Femur (tissue), 1 donor: ENCODE data around the gene C4BPB.
"Not testable (repeated sequence)": the region's sequence is repeated elsewhere in the genome, so short reads cannot be mapped to it uniquely, and the experiment has no call there.

Experiments used
- DNase-seq: peaks from one replicate; pipeline ENCODE4 v3.0.0-alpha.2; 2017

C4BPB gene, protein sequence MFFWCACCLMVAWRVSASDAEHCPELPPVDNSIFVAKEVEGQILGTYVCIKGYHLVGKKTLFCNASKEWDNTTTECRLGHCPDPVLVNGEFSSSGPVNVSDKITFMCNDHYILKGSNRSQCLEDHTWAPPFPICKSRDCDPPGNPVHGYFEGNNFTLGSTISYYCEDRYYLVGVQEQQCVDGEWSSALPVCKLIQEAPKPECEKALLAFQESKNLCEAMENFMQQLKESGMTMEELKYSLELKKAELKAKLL

DNA sequence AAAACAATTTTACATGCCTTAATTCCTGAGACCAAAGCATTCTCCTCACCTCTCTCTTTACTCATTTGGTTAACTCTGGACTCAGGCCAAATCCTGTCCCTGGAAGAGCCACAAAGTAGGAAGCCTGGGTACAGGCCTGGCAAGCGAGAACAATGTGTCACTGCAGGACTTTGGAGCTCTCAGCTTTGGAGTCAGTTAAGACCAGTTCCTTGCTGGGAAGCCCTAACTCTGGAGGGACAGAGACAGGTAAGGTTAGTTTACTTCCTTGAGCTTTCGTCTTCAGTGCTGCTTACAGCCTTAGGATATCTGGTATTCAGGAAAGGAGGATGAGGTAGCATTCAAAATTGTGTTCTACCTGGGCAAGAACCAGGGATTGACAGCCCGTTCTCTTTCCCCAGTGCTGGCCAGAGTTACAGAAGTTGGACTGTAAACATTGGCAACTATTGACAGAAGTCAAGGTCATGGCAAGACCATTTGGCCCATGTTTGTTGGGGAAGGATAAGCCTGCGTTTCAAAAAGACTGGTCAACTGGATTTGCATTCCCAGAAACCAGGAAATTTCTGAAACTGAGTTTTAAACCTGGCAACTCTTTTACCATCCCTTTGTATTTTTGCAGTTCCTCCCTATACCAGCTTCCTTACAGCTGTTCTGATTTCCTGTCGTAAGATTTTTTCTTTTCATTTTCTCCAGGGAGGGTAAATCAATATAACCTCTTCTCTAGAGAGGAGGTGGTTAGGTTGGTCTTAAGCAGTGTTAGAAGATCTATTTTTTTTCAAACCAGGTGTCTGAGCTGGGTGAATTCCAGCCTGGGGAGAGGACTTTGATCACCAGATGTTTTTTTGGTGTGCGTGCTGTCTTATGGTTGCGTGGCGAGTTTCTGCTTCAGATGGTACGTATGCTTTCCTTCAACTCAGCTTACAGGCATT, at the start of gene C4BPB:
Gene C4BPB (plus strand): TSS at position 160 of the 926 bp plus-strand sequence. CDS start 672 bp downstream, at position 832.
- no peak for DNase-seq

DNA sequence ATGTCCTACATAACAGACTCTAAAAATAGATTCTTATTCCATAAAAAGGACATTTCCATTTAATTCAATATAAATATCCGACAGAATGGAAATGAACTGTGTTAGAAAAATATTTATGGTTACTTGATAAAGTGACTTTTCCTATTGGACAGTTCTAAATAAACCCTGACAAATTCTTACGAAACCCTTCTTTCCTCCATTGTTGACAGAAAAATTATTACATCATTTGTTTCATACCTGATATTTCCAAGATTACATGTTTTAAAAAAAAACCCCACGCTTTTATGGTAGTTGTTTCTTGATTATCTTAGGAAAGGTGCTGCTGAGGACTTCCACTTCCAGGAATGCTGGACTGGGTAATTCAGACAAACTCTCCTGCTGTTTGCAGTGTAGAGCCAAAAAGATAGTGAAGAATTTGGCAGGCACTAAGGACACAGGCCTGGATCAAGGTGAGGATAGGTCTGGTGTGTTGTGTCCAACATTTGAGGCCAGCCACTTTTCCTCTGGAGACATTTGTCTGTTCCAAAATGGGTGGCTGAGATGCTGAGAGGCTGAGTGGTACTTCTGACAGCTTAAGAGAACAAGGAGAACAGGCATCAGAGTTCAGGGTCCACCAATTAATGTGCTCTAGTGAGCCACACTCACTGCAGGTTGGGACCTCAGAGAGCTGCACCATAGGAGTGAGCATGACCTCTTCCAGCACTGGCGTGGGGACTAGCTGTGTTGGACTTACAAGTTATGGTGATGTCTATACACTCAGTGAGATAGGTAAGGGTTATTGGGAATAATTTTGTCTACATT, 49.1 kb upstream of the C4BPB start:
- no peak for DNase-seq

DNA sequence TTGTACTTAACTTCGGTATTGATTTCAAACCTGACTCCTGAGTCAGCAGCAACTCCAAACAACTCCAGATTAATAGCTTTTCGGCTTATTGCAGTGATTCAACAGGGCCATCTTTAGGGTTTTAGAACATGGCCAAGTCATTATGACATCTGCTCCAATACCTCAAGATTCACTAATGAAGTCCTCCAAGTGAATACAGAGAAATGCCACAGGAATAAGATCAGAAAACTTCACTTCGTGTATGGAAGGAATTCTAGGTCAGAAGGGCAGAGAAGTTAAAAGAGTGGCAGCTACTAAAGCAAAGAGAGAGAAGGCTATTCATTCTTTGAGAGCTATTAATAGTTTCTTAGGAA, 48.5 kb upstream of the C4BPB start:
- DNase-seq: no peak

DNA sequence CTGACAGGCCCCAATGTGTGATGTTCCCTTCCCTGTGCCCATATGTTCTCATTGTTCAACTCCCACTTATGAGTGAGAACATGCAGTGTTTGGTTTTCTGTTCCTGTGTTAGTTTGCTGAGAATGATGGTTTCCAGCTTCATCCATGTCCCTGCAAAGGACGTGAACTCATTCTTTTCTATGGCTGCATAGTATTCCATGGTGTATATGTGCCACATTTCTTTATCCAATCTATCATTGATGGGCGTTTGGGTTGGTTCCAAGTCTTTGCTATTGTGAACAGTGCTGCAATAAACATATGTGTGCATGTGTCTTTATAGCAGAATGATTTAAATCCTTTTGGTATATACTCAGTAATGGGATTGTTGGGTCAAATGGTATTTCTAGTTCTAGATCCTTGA, 47.3 kb upstream of the C4BPB start:
- DNase-seq: not testable (repeated sequence)

DNA sequence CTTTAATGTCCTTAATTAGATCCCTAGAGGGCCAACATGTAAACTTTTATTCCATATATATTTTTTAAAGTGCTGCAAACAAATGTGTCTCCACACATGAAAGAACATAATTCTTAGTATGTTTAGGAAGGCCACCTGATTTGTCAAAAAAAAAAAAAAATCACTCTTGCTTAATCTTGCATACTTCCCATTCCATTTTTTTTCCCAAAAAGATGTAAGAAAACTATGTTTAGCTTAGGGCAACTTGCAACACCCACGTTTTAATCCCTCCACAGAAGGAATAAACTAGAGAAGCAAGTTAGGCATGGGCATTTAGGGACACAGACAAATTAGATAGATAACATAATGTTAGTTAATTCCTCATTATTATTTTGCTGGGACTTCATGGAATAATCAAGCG, 43.2 kb upstream of the C4BPB start:
- DNase-seq: no peak

DNA sequence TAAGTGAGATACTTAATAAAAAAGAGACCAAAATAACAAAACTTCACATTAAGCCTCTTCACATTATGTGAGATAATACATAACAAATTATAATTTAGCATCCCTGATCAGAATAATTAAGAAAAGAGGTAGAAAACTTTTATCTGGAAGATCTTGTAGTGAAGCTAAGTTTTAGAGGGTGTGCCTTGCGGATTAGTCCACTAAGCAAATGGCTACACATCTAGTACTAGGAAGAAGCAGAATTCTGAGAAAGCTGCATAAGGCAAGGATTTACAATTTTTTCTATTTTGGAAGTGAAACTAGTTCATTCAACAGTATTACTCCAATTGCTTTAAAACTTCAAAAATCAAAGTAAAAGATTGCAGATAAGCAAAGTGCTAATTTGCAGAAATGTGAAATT, 41.2 kb upstream of the C4BPB start:
- no peak for DNase-seq

DNA sequence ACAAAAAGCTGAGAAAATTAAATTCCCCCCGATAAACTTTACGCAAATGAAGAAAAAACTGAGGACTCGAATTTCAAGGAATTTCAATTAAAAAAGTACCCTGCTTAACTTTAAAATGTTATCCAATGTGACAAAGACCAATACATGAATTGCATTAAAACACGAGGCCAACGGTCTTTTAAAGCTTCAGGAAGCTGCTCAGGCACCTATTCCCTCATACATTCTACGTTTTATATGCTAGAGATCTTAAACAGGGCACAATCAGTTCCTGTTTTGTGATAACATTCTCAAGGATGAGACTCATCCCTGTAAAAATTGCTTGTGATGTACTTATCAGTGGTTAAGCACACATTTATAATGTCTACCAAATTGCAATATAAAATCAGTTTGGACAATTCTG, 40.6 kb upstream of the C4BPB start:
- DNase-seq: no peak

DNA sequence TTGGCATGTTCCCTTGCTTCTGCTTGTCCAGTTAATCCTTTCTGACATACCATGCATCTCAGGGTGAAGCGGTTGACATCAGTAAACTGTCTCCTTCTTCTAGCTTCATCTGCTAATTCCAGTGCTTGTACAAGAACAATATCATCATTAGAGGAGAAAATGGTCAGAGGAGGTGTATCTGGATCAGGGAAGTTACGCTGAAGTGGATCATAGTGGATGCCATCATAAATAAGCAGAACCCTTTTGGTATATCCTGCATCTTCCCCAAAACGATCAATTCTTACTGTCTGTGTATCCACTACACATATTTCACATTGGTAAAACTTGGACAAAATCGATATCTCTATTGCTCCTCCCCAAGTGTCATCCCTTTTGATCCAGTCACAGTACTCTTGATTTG, 39.6 kb upstream of the C4BPB start:
- no peak for DNase-seq

DNA sequence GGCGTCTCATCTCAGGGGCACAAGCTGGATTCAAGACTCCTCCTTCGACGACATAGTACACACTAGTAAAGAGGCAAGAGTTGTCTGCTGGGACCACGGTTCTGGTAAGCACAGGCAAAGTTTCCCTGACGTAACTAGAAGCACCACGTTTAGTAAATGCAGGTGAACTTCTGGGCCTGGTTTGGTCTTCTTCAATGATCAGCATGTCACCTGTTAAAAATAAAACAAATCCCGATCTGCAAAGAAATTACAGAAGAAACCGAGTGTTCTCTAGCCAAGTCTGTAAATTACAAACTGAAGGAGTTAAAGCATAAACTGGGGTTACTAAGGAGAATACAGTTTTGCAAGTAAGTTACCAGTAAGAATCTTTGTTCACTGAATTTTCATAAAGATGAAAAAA, 39.1 kb upstream of the C4BPB start:
- DNase-seq: no peak

DNA sequence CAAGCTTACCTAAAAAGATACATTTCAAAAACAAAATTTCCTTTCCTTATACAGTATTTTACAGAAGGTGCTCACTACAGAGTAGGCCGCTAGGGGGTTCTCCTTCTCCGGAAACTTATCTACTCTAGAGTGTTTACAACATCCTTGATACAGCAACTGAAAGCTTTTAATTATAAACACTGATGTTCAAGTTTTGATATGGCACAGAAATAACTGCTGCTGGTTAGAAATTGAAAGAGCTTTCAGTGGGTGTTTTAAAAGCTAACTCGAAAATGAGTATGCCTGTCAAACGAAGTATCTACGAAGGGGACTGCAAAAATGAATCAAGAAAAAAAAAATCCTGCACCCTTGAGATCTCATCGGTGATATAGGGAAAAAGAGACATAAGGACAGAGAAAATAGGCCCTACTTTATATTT, 38.7 kb upstream of the C4BPB start:
- DNase-seq: peak; percentile 51

DNA sequence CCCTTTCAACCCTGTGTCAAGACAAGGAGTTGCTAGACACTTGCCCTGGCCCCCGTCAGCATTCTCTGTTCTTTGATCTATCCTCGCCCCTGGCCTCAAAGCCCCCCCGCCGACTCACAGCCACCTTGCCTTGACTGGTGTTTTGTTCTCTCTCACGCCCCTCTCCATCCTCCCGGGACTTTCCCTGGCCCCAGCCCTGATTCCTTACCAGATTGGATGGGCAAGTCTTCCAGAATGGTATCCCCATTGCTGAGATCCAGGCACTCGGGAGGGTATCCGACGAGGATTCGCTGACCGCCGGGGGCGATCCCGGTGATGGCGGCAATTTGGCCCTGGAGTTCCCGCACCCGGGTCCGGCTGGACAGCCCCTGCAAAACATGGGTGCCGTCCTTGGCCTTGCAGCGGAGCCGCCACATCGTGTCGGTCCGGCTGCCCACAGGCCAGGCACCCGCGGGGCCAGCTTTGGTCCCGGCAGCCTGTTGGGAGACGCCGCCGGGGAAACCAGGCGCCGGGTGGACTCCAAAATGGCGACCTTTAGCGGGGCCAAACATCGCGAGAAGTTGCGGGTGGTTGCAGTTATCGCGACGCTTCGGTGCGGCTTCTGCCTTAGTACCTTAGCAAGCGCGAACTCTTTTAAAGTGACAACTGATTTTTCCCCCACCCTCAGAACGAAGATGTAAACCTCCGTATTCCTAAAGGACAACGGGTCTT, 38.0 kb upstream of the C4BPB start:
- peak; percentile 95 for DNase-seq

DNA sequence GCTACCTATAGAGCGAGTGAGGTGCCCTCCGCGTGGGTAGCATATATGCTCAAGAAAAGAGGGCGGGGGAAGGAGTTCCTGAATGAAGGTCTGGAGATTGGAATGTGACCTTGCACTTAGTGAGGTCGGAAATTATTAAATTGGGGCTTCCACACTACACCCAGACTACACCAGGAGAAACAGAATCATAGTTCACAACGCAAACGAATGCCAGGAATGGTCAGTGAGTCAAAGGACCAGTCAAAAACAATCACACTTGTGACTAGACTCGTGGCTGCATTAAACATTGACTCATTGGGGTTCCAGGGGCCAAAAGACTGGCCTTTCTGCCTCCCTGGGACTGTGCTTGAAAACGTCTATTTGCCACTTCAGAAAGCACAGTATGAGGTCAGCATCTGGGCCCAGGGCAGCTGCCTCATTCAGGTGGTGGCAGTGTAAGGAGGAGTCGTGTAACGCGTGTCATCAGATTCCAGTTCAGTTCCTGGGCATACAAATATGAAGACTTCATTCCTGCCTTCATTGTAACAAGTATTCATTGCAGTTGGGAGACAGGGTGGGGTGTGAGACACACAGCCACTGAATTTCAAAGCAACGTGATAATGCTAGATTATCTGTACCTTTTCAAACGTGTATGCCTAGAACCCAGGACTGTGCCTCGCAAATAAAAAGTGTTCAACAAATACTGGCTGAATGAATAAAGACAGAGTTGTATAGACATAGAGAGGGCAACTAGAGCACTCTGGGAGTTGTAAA, 37.3 kb upstream of the C4BPB start, which contains the start of gene YOD1:
Gene YOD1 (minus strand): TSS at position 18 of the 753 bp plus-strand sequence. CDS start 178 bp downstream, outside the sequence.
- DNase-seq: no peak

DNA sequence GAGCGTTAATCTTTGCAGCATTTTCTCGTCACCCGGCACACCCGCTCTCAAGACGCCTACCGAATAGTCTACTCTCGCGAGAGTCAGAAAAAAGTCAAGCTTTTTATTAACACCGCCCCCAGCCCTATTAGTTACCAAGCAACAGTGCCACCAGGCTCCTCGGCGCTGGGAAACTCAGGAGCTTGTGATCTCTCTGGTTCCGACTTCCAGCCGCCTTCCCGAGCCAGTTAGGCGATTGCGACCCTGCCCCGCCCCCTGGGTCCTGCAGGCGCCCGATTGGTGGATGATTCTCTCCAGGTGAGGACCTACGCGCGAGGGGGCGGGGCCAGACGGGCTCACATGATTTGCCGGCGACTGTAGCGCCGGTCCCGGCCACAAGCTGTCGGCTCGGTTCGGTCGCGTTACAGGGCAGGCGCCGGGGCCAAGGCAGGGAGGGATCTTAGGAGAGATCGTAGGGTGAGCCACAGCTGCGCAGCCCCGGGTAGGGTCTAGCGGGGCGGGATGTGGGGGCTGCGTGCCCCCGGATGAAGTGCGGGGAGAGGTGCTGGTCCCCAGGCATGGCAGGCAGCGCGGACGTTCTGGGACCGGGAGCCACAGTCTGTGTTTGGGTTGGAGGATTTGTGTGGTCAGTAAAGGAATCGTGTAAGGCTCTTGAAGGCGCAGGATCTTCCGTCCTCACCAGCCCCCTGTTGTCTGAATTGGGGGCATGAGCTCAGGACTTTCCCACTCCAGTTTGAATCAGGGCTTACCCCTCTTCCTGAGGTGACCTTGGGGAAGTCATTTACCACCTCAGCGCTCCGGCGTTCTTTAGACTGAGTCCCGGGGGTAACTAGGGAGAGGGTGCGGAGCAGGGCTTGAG, 35.5 kb upstream of the C4BPB start, which contains the start of gene PFKFB2:
Gene PFKFB2 (plus strand): TSS at position 365 of the 859 bp plus-strand sequence. CDS start 1,443 bp downstream, outside the sequence.
- DNase-seq: peak; percentile 94

DNA sequence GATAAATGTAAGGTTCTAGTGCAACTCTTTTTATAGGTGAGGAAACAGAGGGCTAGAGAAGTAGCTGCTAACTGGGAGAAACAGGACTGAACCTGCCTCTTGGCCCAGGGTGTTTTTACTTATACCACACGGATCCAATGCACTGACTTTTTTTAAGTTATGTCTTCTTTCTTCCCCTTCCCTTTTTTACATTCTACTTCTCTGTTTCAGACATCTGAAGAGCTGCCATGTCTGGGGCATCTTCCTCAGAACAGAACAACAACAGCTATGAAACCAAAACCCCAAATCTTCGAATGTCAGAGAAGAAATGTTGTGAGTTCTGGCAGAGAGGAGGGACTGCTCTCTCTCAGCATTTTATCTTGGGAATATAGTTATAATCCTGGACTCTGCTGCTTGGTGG, 34.2 kb upstream of the C4BPB start:
- DNase-seq: no peak

DNA sequence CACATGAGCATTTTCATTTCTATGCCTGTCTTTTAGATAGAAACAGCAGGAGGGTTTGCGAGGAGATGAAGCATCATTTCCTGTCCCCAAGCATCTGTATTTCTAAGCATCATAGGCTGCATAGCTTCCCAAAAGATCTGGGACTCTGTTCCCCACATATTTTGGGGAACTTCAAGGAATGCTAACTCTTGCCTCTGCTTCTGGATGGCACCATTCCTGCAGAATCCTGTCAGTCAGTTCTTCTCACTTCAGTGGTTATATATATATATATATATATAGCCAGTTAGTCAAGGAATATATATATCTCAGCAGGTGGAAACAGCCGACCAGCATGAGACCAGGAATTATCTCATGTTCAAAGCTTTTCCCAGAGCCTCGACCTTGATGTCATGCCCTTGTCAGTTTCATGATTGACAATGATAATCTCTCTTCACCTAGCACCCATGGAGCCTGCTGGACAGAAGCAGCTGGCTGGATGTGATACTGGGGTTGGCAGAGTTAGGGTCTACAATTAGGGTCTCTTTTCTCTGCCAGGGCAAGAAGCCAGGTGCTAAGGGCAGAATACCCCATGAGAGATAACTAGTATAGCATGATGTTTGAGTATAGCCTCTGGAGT, 33.2 kb upstream of the C4BPB start:
- no peak for DNase-seq

DNA sequence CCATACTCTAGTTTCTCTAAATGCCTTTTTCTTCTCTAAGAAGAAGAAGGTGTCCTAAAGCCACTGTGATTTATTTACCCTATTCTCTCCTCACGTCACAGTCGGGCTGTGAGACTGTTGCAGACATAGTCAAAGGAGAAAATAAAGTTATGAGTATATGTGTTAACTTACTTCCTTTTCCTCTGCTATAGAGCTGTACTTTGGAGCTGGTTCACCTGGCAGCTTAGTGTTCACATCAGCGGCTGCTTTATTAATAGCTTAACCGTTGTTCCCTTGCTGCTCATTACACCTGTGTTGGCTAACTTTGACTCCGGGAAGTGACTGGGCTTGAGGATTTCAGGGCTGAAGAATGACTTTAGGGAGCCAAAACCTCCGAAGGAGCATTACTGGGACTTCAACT, 32.0 kb upstream of the C4BPB start:
- no peak for DNase-seq

DNA sequence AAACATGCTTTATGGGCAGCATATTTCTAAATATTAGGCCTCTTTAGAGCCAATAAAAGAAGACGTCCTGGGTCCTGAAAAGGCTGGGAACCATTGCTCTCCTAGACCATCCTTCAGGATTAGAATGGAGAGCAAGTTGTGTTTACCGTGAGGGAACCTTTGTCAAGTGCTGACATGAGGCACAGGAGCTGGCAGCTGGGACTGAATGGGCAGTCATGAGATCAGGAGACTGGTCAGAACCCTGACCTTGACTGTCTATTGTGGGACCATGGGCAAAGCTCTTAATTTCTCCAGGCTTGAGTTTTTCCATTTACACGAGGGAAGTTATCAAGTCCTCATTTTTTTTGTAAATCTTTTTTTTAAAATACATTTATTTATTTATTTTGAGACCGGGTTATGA, 30.4 kb upstream of the C4BPB start:
- no peak for DNase-seq

DNA sequence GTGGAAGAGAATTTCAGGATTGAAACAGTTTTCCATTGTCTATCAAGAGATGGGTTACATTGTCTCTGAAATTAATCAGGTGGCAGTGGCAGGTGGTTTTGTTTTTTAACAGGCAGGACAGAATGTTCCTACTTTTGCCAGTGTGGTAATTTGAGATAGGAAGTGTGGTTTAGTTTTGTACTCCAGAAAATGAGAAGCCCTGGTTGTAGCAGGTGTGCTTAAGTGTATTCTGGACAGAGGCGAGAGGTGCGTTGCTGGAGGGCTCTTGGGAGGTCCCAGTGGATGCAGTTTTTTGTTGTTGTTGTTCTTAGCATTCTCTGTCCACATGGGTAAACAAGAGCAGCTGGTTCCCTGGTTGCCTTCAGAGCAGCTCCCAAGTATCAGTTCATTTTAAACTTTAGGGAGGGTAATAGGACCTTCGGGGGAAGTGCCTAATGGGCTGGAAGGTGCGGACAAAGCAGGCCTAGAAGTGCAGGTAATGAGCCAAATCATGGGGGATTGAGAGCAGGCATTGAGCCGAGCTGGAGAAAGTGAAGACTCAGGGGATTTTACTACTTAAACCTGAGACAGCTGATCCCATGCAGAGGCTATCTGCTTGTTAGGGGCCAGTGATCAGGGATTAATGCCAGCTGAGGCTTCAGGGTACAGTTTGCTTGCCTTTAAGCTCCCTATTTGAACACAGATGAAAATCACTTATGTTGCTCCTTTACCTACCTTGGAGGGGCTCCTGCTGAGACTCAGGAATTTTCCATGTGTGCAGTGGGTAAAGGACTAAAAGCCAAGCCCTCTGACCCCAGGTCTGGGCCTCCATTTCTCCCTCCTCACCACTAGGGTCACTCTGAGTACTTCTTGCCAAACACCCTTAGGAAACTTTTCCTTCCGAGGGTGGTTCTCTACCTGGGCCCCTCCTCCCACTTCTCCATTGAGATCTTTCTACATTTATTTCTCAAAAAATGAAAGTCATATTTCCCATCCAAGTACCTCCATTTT, 29.5 kb upstream of the C4BPB start:
- no peak for DNase-seq

DNA sequence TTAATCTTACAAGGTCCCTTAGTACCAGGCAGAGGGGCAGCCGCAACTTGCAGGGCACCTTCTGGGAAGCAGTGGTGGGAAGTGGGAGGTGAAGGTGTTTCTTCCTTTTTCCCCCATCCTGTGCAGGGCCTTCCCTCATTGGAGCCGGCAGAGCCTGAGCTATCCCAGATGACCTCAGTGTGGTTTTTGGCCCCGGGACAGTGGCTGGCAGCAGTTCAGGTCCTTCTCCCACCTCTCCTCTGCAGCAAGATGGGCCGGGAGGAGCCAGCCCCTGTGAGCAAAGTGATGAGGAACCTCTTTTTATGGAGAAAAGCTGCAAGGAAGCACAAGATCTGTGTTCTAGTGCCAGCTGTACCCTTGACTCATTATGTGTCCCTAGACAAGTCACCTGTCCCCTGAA, 28.8 kb upstream of the C4BPB start:
- DNase-seq: no peak
